GM19468 (cell line): ENCODE data around the gene PLD2.
A peak's percentile ranks its signal among the peaks of the same experiment; 100 is the strongest.

Experiments
- ATAC-seq: cut with Tn5 transposase; IDR thresholded peaks from one replicate; pipeline ENCODE4 v1.9.1; 2021; ENCODE audit warnings: mild to moderate bottlenecking, moderate library complexity, moderate number of reproducible peaks; ENCODE audit not compliant: unreplicated experiment; ENCODE audit errors: extremely low read depth

Gene PLD2

DNA sequence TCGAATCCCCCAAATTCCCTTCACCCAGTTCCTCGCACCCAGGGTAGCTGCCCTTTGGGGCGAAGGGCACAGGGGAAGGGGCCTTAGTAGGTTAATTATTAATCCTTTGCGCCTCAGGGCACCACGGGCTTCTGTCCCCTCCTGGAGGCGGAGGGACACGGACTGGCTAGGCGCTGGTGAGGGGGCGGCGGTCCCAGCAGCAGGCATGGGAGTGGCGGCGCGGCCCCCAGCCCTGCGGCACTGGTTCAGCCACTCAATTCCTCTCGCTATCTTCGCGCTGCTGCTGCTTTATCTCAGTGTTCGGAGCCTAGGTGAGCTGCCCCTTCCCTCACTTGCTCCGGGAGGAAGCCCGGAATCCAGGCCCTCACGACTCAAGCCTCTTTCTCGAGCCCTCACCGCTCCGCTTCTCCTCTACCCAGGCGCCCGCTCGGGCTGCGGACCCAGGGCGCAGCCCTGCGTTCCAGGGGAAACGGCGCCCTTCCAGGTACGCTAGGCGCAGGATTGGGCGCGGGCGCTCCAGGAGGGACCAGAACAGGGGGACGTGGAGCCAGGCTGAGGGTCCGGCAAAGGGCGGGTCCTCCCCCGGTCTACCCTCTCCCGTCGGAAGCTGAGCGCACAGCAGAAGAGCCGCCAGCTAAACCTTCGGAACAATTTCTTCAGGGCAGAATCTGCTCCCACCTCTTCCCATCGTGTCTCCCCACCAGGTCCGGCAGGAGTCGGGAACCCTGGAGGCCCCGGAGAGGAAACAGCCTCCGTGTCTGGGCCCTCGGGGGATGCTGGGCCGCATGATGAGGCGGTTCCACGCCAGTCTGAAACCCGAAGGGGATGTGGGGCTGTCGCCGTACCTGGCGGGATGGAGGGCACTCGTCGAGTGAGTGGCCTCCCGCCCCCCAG is 17.9 kb upstream of the PLD2 start, which contains the start of gene GLTPD2:
Gene GLTPD2 (plus strand): TSS at position 158 of the 894 bp plus-strand sequence. CDS start 48 bp downstream, at position 206.
- no peak for ATAC-seq

DNA sequence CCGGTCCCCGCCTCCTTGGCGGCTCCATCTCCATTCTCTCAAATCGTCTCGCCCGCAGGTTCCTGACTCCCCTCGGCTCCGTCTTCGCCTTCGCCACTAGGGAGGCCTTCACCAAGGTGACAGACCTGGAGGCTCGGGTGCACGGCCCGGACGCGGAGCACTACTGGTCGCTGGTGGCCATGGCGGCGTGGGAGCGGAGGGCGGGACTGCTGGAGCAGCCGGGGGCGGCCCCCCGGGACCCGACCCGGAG is 17.3 kb upstream of the PLD2 start:
- ATAC-seq: no peak

- peak; percentile 68 for ATAC-seq
Observed at GRCh38 chr17:4789951-4790704, 16.8 kb upstream of the PLD2 start.

DNA sequence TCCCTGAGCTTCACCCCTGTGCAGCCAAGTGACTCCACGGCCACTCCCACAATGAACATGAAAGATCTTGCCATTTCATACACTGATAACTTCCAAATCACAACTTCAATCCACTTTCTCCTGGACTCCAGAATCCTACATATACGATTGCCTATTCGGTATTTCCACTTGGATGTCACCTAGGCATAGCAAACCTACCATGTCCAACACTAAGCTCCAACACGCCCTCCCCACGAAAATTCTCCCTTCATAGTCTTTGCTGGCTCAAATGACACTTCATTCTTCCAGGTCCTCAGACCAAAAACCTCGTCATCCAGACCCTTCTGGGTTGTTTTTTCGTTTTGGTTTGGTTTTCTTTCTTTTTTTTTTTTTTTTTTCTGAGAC is 16.3 kb upstream of the PLD2 start:
- no peak for ATAC-seq

DNA sequence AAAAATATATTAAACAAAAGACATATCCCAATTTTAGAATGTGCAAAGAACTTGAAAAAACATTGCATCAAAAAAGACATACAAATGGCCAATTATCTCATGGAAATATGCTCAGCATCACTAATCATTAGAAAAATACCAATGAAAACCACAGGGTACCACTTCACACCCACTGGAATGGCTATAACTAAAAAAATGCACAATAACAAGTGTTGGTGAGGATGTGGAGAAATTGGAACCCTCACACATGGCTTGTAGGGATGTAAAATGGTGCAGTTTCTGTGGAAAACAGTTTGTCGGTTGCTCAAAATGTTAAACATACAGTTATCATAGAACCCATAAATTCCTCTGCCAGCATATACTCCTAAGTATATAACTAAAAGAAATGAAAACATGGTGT is 11.8 kb upstream of the PLD2 start:
- ATAC-seq: no peak

DNA sequence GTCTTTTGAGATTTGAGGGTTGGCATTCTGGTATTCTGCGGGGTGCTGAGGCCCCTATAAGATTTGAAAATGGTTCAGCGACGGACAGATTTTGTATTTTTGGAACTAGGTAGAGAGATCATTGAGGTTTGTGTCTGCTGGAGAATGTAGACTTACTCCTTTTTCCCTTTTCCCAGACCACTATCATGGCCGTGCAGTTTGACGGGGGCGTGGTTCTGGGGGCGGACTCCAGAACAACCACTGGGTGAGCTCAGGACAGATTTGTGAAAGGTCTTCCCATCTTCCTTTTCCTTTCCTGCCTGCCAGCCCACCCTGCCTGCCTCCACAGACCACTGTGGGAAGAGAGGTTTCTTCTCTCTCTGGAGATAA is 10.4 kb upstream of the PLD2 start:
- no peak for ATAC-seq

- ATAC-seq: no peak
Observed at GRCh38 chr17:4800462-4801196, 6.3 kb upstream of the PLD2 start.

GRCh38 chr17:4802228-4802627 is 4.7 kb upstream of the PLD2 start, which contains the start of gene C17orf114:
C17orf114 (minus strand) TSS chr17:4802328.
- no peak for ATAC-seq

- no peak for ATAC-seq
Observed at GRCh38 chr17:4806456-4806776, 536 bp upstream of the PLD2 start.

GRCh38 chr17:4807605-4808377 is 839 bp downstream of the PLD2 start:
- ATAC-seq: no peak

DNA sequence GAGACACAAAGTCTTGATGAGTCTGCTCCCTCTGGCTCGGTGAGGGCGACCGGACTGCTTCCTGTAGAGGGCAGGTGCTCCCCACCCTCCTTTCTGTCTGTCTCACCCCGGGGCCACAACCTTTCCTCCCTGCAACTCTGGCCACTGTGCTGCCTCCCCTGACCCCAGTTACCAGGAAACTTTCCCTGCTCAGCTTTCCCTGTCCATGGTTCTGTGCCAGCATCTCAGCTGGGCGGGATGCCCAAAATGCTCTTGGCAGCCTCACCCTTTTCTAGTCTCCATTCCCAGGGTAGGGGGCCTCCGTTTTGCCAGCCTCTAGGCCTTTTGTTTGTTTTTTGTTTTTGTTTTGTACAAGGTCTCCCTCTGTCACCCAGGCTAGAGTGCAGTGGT is 1.4 kb downstream of the PLD2 start:
- ATAC-seq: no peak

GRCh38 chr17:4810696-4811290 is 3.8 kb downstream of the PLD2 start:
- ATAC-seq: no peak

DNA sequence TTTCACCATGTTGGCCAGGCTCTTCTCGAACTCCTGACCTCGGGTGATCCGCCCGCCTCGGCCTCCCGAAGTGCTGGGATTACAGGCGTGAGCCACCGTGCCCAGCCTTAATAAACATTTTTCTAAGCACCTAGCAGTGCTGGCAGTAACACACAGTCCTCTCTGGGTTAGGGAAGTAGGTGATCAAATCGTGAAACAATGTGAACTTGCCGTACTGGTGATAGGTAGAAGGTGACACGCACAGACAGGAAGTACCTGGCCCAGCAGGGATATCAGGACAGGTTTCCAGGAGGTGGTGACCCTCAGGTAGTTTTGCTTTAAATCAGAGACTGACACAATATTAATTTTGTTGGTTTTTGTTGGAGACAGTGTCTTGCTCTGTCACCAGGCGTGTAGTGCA is 4.5 kb downstream of the PLD2 start:
- ATAC-seq: no peak

DNA sequence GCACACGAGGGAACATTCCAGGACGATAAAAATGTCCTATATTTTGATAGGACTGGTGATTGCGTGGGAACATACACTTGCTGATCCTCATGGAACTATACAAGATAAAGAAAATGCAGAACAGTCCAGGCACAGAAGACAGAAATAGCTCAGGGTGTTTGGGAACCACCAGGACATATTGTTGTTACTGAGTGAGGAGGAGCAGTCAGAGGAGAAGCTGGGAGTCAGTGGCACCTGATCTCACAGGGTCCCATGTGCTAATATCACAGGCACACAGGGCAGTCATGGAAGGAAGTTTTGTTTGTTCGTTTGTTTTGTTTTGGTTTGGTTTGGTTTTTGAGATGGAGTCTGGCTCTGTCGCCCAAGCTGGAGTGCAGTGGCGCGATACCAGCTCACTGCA is 5.7 kb downstream of the PLD2 start:
- ATAC-seq: no peak

DNA sequence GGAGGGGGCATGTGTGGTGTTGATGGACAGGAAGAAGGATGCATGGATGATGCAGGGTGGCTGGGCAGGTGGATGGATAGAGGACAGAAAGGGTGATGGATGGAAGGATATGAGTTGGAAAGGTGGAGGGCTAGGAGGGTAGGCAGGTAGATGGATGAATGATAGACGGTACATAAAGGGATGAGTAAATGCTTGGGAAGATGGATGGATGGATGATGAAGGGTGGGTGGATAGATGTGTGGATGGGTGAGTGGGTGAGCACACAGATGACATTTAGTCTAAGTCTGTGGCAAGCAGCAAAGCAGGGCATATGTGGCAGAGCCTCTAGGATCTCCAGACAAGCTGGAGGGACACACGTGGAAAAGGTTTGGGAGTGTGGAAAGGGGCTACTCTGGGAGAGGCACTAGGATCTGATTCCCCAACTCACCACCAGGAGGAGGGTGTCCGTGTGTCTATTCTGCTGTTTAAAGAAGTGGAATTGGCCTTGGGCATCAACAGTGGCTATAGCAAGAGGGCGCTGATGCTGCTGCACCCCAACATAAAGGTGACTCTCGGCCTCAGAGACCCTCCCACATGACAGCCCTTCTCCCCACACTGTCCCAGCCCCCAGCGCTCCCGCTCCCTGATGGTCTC is 8.2 kb downstream of the PLD2 start:
- no peak for ATAC-seq

- no peak for ATAC-seq
Observed at GRCh38 chr17:4816826-4817225, 9.9 kb downstream of the PLD2 start.

GRCh38 chr17:4818276-4818675 is 11.3 kb downstream of the PLD2 start:
- no peak for ATAC-seq

GRCh38 chr17:4822835-4823234 is 15.9 kb downstream of the PLD2 start:
- ATAC-seq: no peak

GRCh38 chr17:4823373-4824089 is 16.6 kb downstream of the PLD2 start:
- ATAC-seq: no peak
